SKM-1 treated with dmso at 0.1 percent for 144 hours (cell line): Measurements from ENCODE around the gene ITPK1.

ENCODE experiments used
- DNase-seq: peaks from one replicate; lab custom pipeline; 2025; ENCODE audit not compliant: unreplicated experiment; lab: John Stamatoyannopoulos, UW

ITPK1 gene

DNA sequence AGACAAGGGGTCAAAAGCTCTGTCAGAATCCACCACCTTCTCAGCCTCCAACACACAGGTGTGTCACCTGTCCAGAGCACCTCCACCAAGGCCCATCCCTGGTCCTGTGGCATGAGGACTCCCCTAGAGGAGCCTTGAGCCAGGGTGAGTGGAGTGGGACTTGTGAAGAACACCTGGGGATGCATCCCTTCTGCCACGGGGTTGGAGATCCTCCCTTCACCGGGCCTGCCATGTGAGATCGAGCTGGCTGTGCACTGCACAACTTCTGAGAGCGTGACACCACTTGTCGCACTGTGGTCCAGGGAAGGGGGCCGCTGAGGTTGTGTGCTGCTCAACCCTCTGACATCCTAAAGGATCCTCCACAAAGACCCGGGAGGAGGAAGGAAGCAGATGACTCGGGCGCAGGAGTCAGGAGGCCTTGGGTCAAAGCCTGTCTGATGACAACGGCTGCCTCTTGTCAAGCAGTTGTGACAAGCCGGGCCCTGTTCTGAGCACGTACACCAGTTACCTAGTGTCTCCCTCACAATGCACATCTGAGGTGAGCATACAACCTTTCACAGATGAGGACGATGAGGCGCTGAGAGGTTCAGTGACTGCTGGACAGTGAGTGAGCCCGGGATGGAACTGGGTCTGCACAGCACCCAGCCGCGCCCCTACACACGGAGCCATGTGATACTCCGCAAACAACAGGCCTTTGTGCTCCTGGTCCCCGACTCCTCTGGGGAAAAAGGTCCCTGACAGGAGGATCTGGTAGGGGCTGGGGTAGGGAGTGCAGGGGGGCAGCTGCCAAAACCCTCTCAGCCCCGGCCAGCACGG is 157.1 kb downstream of the ITPK1 start:
- no peak for DNase-seq

DNA sequence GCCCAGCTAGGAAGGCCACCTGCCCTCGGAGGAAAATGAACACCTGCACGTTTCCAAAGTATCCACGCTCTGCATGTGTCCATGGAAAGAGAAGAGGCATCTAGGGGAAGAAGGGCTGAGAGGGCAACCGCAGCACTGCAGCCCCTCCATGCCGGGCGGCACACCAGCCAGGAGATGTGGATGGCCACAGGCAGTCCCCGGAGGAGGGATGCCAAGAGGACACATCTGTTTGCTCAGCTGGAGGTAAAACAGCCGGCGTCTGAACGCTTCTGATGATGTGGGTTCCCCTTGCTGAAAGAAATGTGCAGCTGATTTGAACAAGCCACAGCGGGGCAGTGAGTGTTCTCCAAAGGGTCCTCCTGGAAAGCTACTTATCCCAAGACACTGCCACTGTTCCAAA is 158.8 kb downstream of the ITPK1 start:
- DNase-seq, result no peak

DNA sequence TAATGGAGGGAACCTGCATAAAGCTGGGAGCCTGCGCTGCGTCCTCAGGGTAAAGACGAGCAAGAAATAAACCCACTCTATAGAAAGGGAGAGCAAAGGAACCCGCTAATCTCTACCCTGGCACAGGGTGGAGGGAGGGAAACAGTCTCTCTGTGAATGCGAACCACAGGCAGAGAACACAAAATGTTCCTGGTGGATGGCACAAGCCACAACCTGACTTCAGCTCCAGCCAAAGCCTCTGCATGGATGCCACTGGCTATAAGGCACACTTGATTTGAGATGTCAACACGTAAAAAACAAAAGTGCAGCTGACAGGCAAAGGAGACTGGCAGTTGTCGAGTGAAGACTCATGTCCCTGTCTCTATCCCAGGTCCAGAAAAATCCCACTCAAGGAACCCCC is 160.3 kb downstream of the ITPK1 start:
- no peak for DNase-seq

DNA sequence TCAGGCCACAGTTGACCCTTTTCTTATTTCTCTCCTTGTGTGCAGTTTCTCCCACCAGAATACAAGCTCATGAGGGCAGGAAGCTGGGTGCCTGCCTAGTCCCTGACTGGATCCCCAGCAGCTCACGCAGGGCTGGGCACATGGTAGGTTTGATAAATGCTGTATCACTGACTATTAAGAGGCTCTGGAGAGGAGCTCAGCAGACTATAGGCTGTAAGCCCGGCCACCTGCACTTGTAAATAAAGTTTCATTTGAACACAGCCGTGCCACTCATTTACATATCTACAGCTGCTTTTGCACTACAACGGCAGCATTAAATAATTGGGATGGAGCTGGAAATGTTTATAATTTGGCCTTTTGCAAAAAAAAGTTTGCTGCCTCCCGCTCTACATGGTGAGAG is 160.8 kb downstream of the ITPK1 start:
- no peak for DNase-seq

DNA sequence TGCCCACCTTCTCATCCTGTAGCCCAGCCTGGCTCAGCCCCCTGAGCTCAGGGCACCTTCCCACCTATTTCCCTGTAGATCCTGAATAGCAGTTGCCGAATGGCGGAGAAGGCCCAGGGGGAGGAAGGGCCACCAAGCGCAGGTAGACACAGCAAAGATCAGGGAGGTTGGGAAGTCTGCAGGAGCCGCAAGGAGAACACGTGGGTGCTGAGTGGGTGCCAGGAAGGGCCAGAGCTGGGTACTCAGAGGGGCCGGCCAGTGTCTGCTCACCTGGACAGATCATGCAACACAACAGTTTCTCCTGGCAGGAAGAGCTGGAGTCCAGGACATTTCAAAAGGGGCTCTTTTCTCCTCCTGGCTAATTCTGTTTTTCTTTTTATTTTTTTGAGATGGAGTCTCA is 162.2 kb downstream of the ITPK1 start:
- DNase-seq, result no peak

DNA sequence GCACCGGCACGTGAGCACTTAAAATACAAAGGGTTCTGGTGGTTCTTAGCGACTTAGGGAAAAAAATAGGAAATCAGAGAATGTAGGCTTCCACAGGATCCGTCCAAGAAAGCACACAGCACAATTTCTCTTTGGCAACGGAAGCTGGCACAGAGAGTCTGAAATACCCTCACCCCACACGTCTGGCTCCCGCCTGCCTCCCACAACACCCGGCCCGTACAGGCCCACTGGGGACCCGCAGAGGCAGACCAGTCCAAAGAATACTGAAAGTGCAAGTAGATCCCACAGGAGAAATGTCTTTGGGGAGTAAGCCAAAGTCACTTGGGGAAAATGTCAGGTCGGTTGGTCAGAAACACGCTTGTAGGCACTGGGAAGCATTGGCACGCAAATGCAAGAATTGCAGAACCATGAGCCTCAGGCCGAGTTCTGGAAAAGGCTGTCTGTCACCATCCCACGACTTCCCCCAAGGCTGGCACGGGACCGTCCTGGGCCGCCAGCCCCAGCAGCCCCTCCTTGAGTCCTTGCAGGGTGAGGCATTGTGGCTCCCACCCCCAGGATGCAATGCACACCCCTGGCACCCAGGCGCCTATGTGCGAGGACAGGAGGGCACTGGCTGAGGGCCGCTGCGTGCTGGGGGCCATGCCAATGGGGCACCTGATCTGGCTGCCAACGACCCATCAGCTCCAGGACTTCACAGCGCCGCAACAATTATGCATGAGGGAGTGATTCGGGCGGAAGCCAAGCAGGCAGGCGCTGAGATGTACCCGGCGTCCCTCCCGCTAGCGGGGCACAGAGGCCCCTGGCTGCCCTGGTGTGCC is 163.0 kb downstream of the ITPK1 start:
- DNase-seq, result no peak

DNA sequence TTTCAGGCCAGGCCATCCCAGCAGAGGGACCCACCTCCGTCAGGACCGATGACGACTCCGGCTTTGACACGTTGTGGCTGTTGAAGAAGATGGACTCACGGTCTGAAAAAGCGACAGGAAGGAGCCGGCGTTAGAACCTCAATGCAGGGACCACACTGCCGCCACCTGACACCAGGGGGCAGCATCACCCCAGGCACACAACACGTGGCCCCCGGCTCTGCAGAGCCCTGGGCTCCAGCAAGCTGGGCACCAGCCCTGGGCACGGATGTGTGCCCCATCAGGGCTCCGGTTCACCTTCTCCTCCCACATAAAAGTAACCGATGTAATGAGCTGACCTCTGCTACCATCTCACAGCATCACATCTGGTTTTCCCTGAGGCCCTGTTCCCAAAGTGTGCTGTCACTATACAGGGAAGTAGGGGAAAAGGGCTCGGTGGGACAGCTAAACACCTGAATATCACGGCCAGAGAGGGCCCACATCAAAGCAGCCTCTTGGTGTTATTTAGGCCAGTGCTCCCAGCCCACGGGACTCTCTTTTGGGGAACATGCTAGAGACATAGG is 163.7 kb downstream of the ITPK1 start:
- peak; percentile 7 for DNase-seq

DNA sequence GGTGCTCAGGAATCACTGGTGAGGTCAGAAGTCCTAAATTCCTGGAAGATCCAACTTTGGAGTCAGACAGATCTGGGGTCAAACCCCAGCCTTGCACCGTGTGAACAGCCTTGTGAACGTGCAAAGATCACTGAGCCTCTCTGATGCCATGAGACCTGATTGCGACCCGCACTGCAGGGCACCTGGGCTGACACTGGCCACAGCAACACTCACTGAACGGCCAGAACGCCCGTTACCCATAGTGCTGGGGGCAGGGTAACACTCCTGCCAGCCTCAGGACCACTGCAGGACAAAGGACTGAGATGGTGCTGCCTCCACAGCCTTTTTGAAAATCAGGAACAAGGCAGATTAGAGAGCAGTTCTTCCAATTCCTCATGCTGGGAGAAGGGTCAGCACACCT is 164.5 kb downstream of the ITPK1 start:
- DNase-seq, result no peak

DNA sequence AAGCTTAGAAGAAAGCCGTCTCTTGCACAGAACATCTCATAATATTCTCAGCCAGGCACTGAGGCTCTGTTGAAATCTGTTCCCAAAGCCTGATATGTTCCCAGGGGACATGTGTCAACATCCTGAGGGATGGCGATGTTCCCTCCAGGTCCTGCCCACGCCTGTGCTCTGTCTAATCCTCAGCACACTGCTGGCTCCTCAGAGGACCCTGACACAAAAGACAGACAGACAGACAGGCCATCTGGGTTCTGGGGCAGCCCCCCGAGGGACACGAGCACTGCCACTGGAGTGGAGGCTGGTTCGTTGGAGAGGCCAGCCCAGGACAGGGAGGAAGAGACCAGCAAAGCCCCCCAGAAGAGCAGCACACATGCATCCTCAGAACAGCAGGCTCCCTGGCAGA is 165.0 kb downstream of the ITPK1 start:
- DNase-seq, result no peak

DNA sequence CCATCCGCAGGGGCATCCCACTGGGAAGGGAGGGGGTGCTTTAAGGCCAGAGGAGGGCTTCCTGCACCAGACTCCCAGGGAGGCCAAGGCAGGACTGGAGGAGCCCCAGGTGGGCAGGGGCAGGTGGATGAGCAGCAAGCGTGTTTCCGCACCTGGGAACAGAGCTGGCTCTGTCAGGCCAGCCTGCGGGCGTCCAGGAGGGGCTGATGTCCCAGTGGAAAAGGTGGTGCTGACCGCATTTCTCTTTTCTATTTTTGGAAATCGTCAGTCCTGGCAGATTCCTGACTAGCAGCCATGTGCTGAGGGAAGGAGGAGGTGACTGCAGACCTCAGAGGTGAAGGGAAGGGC is 165.6 kb downstream of the ITPK1 start:
- DNase-seq, result no peak

DNA sequence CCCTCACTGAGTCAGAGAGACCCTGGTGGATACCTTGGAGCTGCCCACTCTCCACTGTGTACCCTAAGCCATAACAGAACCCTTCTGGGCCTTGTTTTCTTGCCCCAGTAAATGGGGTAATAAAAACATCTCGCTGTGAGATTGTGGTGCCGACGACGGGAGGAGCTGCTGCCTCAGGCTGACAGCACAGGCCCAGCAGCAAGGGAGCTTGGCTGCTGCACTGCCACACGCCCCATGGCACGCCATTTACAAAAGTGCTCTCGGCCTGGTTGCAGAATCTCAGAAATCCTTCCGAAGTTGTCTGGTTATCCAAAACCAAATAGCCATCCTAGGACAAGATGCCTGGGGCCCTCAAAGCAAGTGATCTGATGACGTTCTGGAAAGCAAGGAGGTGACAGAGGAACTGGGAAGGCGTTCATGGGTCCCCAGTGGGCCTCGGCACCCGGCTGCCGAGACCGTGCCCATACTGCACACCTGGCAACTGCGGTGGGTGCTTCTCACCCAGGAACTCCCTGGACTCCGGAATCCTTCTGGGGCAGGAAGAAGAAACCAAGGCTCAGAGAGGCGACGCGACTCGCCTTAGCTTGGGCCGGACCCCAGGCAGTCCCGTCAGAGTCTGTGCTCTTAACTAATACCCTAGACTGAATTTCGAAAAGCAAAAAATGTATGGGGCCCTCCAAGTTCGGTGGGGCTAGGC is 166.1 kb downstream of the ITPK1 start:
- no peak for DNase-seq

DNA sequence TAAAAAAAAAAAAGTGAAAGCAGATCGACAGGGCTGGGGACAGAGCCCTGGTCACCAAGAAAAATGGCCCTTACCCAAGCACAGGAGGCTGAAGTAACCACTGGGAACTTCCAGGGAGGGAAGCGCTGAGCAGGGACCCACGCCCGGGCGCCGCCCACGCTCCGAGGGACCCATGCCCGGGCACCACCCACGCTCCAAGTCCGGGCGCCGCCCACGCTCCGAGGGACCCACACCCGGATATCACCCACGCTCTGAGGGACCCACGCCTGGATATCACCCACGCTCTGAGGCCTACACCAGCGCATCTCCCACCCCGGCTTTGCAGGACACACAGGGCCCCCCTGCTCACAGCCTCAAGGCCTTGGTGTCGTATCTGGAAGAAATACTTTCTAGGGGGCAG is 167.1 kb downstream of the ITPK1 start:
- no peak for DNase-seq

DNA sequence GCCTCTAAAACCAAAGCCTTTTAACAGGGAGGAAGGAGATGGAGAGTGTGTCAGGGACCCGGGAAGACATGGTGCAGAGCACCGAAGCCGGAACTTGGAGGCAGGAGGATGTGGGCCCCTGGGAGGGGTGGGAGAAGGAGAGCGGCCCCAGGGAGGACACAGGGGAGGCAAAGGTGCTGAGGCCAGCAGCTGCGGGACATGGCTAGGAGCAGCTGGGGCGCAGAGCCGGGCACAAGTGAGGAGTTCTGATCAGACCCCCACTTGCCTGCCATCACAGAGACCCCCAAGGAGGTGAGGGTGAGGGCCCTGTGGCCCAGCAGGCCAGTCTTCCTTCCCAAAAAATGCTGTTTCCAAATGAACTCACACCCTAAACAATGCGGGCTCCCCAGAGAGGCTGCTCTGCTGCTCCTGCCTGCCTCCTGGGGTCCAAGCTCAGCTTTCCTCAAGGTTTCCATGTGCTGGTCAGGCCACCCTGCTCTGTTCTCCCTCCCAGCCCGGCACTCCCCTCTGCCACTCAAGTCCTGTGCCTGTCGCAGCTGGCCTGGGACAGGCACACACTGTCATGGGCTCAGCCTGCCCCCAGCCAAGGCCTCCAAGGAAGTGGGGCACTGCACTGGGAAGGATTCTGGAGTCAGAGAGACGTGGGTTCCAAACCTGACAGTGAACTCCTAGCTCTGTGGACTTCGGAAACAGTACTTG is 168.7 kb downstream of the ITPK1 start:
- no peak for DNase-seq

DNA sequence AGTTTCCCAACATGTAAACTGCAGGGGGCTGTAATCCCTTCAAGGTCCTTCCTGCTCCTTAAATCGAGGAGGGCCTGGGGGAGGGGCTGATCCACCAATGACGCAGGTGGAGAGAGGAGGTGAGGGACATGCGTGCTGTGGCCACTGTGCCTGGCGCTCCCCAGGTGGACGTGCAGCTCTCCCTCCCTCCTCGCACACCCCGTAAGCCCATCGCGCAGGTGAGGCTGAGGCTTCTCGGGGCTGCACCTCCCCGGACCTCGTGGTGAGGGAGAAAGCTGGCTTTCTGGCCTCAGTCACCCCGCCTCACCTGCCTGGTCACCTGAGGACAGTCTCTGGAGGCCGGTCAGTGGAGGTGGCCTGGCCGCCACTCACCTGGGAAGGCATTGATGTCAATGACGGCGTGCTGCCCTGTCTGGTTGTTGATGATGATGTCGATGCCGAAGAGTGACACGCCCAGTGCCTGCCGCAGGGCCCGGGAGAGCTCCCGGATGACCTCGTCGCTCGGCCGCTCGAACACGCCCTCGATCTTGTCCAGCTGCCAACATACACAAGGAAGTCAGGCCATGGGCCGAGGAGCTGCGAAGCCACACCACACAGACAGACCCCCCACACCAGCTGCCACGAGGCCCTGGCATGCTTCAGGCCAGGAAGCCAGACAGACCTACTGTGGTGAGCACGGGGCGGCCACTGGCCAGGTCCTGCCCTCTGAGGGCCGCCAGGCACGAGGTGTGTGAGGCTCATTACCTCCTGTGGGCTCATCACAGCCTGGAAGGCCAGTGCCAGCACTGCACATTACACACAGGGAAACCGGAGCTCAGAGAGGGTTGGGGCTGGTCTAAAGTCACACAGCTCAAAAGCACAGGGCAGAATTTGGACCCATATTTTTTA is 169.5 kb downstream of the ITPK1 start:
- no peak for DNase-seq

DNA sequence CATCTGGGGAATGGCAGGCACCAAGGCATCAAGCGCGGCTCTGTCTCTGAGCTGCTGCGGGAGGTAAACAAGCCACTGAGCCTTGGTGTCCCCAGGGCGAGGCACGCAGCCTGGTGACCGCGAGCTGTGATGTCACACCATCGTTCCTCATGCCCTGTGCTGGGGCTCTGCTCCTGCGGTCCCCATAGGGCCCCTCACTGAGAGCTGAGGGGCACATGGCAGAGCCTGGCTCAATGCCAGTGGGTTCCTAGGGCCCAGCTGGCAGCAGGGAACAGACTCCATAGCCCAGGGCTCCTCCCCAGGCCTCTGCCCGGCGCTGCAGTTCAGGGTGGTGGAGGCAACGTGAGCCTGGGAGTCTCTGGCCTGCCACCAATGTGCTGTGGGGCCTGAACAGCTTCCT is 170.2 kb downstream of the ITPK1 start:
- no peak for DNase-seq

DNA sequence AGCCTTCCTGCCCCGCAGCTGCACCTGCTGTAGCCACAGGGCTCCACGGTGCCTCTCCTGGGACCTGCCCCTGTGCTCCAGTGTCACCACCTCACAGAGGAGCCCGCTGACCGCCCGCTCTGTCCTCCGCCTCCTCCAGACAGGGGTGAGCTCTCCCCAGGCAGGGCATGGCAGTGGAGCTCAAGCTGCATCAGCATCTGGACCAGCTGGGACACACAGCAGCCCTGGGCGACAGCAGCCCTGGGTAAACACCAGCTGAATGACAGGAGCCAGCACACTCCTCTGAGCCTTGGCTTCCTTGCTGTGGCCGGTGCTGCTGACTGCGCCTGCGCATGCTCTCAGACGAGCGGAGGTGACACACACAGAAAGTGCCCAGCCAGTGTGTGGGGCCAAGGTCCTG is 170.7 kb downstream of the ITPK1 start:
- DNase-seq, result no peak

DNA sequence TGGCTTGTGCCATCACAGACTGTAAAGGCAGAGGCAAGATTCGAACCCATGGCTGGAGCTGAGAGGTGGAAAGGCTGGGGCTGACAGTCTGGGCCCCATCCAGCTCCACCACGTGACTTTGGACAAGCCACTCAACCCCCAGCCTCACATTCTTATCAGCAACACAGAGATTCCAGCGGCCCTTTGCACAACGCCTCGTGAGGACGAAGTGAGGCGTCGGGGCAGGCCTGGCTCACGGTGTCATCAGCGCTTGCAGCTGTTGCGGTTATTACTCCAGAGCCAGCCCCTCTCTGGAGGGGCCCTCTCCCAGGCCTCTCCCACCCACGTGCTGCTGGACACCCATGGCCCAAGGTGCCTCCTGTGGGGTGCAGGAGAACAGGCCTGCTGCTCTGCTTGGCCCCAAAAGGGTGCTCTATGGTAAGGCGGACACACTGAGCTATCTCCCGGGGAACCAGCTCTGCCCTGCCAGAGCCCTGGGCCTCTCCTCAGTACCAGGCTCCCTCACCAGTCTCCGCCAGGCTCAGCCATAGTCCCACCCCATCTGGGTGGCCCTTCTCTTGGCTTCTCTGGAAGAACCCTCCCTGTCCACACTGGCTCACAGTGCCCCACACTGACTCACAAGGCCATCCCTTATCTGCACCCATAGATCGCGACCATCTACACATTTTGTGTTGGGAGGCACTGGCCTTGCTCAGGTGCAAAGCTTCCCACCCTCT is 171.7 kb downstream of the ITPK1 start:
- DNase-seq, result no peak

DNA sequence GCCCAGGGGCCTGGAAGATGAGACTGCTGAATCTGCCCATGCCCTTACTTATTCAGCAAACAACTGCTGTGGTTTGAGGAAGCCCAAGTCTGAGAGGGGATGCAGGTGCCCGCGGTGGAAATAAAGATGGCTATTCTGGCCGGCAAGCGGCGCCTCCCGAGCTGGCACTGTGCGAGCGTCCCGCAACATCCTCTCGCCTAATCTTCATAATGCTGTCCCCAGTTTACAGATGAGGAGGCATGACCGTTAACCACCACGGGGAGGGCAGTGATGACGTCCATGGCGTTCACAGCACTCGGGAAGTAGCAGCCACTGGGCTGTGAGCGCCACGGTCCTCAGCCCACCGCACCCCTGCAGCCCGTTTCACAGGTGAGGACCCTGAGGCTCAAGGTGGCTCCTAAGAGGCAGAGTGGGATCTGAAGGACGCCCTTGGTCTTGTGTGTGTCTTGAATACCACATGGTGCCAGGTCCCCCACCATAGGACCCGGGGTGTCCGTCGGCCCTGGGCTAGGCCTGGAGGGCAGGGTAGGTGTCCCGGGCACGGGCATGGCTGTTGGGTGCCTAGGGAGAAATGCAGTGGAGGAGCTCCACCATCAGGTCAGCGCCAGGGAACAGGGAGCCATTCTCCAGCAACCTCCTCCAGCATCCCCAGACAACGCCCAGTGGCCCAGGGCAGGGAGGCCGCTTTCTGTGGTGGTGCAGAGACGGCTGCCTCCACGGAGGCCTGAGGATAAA is 172.6 kb downstream of the ITPK1 start:
- no peak for DNase-seq

DNA sequence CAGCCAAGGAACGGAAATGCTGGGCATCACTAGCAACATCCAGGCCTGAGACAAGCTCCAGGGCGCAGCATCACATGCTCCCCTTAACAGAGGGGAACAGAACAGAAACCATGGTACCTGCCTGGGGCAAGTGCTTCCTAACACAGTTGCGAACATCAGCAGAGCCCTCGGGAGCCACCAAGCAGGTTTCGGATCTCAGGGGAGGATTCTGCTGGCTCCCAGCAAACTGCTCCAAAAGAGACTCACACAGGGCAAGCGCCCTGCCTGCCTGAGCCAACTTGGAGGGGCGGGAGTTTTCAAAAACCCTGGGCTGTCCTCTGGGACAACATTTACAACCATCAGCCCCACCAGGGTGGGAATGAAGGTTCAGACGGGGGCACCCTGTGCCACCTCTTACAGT is 173.1 kb downstream of the ITPK1 start:
- no peak for DNase-seq
